Measurements from ENCODE around the gene VSIG10.
"Not testable (repeated sequence)": the region's sequence is repeated elsewhere in the genome, so short reads cannot be mapped to it uniquely, and the experiment has no call there.

The VSIG10 gene

GRCh38 chr12:118107694-118108093 lies 3.9 kb upstream of the VSIG10 start:
- no peak for DNase-seq (ENCODE audit: low spot score)

GRCh38 chr12:118107011-118107410 lies 3.2 kb upstream of the VSIG10 start:
- no peak for DNase-seq (ENCODE audit: low spot score)

DNA sequence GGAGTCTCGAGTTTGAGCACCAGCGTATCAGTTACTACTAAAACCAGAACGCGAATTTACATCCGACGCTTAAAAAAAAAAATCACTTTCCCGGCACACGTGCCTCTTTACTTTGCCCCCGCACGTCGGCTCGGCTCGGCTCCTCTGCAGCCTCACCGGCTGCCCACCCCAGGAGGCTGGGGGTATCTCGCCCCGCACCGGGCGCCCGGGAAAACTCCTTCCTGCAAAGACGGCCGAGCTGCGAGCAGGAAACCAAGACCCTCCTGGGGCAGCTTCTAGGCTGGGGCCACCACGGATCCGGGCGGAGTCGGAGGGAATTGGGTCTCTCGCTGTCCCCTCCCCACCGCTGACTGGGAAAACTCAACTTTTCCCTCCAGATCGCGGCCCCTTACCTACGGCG lies 610 bp downstream of the VSIG10 start:
- no peak for DNase-seq (ENCODE audit: low spot score)

- no peak for DNase-seq (ENCODE audit: low spot score)
These were observed 1.2 kb downstream of the VSIG10 start for GRCh38 chr12:118102609-118103008.

DNA sequence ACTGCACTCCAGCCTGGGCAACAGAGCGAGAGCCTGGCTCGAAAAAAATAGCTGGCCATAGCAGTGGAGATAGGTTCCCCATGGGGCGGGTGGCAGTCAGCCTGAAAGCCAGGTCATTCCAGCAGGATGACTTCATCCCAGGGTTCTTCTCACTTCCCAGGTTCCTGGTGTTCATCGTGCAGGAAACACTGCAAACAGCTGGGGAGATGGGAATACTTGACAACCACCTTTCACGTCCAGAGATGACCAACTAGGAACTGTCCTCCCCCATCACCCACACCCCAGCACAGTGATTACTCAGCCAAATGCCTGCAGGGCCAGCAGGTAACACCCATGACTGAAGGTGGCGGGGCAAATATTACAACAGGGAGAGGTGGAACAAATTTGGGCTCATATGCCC lies 1.7 kb downstream of the VSIG10 start:
- DNase-seq (ENCODE audit: low spot score): no peak

DNA sequence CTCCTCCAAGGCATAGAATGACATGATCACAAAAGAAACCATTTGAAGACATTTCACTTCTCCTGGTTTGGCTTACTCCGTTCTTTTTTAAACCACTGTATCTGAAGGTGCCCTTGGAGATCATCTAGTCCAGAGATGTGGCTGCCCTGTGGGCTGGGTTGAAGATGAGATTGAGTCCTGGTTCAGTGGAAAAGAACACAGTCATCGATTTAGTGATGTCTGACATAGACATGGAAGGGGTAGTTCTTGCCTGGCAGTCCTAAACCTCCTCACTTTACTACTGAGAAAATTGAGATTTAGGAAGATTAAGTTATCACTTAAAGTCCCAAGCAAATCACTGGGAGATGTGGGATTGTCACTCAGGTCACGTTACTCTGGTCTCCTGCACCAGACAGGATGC lies 2.8 kb downstream of the VSIG10 start:
- DNase-seq (ENCODE audit: low spot score): no peak

- DNase-seq (ENCODE audit: low spot score): no peak
These were observed 4.7 kb downstream of the VSIG10 start for GRCh38 chr12:118098911-118099671.

GRCh38 chr12:118098401-118098800 lies 5.4 kb downstream of the VSIG10 start:
- no peak for DNase-seq (ENCODE audit: low spot score)

- DNase-seq (ENCODE audit: low spot score): no peak
These were observed 9.8 kb downstream of the VSIG10 start for GRCh38 chr12:118094039-118094438.

DNA sequence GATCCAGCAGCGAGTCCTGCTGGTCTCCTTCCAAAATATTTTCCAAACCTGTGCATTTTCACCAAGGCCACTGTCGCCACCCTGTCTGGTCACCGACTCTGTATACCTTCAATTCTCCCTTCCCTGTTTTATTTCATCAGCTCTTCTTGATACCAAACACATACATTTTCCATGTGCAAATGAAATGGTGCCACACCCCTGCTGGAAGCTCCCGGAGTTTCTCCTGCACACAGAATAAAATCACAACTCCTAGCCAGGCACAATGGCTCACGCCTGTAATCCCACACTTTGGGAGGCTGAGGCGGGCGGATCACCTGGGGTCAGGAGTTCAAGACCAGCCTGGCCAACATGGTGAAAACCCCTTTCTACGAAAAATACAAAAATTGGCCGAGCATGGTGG lies 14.0 kb downstream of the VSIG10 start:
- no peak for DNase-seq (ENCODE audit: low spot score)

DNA sequence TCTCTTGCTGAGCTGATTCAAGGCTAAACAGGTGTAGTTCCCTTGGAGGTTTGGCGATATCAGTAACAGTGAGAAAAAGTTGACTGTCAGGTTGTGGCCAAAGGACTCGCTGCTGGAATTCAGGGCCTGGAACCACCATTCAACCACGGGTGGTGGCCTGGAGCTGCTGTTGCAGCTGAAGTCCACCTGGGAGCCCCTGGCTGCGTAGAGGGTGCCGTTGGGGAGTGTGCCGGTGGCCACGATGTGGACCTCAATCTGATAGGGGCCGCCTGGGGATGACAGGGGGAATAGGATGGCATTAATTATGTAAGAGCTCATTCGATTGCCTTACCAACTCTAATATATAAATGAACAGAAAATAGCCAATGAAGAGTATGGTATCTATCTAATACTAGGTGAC lies 21.6 kb downstream of the VSIG10 start:
- DNase-seq (ENCODE audit: low spot score): no peak

DNA sequence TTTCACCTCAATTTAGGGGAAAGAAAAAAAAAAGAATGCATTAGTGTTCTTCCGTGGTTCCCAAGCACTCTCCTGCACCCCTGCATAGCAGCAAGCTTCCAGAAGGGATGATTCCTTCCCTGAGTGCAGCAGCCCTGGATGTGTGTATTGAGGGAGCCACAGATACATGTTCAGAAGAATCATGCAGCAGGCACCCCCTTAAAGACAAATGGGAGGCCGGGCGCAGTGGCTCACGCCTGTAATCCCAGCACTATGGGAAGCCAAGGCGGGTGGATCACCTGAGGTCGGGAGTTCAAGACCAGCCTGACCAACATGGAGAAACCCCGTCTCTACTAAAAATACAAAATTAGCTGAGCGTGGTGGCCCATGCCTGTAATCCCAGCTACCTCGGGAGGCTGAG lies 22.3 kb downstream of the VSIG10 start:
- DNase-seq (ENCODE audit: low spot score): not testable (repeated sequence)

DNA sequence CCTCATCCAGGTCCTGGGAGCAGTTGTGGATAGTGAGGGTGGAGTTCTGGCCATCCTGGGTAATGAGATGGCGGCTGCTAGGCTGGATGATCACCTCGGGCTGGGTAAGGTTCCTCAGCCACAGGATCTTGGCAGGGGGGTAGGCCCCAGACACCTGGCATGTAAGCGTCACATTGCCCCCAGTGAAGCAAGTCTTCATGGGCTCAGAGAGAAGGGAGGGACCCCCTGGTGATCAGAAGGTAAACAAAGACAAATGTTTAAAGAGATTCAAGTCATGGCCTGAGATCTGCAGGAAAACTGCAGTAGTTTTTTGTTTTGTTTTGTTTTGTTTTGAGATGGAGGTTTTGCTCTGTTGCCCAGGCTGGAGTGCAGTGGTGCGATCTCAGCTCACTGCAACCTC lies 30.0 kb downstream of the VSIG10 start:
- DNase-seq (ENCODE audit: low spot score): no peak

GRCh38 chr12:118070650-118071049 lies 33.2 kb downstream of the VSIG10 start:
- no peak for DNase-seq (ENCODE audit: low spot score)

GRCh38 chr12:118068445-118068844 lies 35.4 kb downstream of the VSIG10 start:
- DNase-seq (ENCODE audit: low spot score): no peak

- DNase-seq (ENCODE audit: low spot score): no peak
These were observed 38.4 kb downstream of the VSIG10 start for GRCh38 chr12:118065380-118065779.

GRCh38 chr12:118064608-118065007 lies 39.2 kb downstream of the VSIG10 start:
- DNase-seq (ENCODE audit: low spot score): no peak

GRCh38 chr12:118063576-118064391 lies 40.0 kb downstream of the VSIG10 start:
- no peak for DNase-seq (ENCODE audit: low spot score)

- peak; percentile 49 for DNase-seq (ENCODE audit: low spot score)
These were observed 41.7 kb downstream of the VSIG10 start for GRCh38 chr12:118061873-118062843.

- peak; percentile 75 for DNase-seq (ENCODE audit: low spot score)
These were observed 42.6 kb downstream of the VSIG10 start, which contains the start of gene WSB2 for GRCh38 chr12:118061011-118061872. WSB2 (minus strand) TSS chr12:118061179; CDS start chr12:118061048, 131 bp downstream.
